Measurements from ENCODE around the gene ARHGAP12.

The ARHGAP12 gene

GRCh38 chr10:31853629-31854028, 75.0 kb downstream of the ARHGAP12 start:
- H3K18ac ChIP-seq (ENCODE audit: low read length), result no peak overlapping the region
- H3K9ac ChIP-seq (ENCODE audit: low read length), result no peak overlapping the region
- H3K27ac ChIP-seq (ENCODE audit: low read depth, low read length), result no peak overlapping the region
- no peak overlapping the region for H2AK5ac ChIP-seq (ENCODE audit: low read length)
- no peaks in the 10 kb centered on the region for H3K9me3 ChIP-seq (ENCODE audit: insufficient read depth, low read depth, low read length)
- no peak overlapping the region for H2BK12ac ChIP-seq (ENCODE audit: low read length)
- no peak overlapping the region for H4K12ac ChIP-seq (ENCODE audit: low read depth, low read length)
- H4K91ac ChIP-seq (ENCODE audit: low read depth, low read length), result no peak overlapping the region
- H3K79me2 ChIP-seq (ENCODE audit: control insufficient read depth, insufficient read depth, low read length, poor library complexity), result no peaks in the 10 kb centered on the region
- no peak overlapping the region for H3K4me3 ChIP-seq (ENCODE audit: low read depth, low read length)
- H2BK120ac ChIP-seq (ENCODE audit: insufficient read depth, low read length, poor library complexity), result no peak overlapping the region
- peaks cover 0 to 2% of the 10 kb centered on the region in 2 experiments for H3K36me3 ChIP-seq (ENCODE audit: control insufficient read depth in 1 of 2, insufficient read depth in 2 of 2, low read length in 2 of 2)
- WGBS (ENCODE audit: extremely low coverage, insufficient coverage, insufficient read length), result no CpG with 5 or more reads among the region's 2 CpGs
- H3K14ac ChIP-seq (ENCODE audit: low read length), result no peak overlapping the region
- no peaks in the 10 kb centered on the region for H3K4me1 ChIP-seq (ENCODE audit: control insufficient read depth in 1 of 2, insufficient read depth in 2 of 2, low read length in 2 of 2)
- no peak overlapping the region for H2AFZ ChIP-seq (ENCODE audit: insufficient read depth, low read length, poor library complexity)
- no peak overlapping the region for H4K8ac ChIP-seq (ENCODE audit: low read depth, low read length)
- H3K23ac ChIP-seq (ENCODE audit: low read length), result no peak overlapping the region
- no peaks in the 10 kb centered on the region for H3K79me1 ChIP-seq (ENCODE audit: low read length)
- H3K4me2 ChIP-seq (ENCODE audit: low read length), result no peak overlapping the region
- no peak overlapping the region for H2BK5ac ChIP-seq (ENCODE audit: low read depth, low read length, poor library complexity)
- H3K27me3 ChIP-seq (ENCODE audit: insufficient read depth, low read length), result no peaks in the 10 kb centered on the region
- no peak overlapping the region for H3K4ac ChIP-seq (ENCODE audit: low read depth, low read length)
- DNase-seq, result no peak

- Histone ChIP-seq H4K12ac (ENCODE audit: low read depth, low read length) (no peak overlapping the region), H3K27me3 (ENCODE audit: insufficient read depth, low read length) (no peaks in the 10 kb centered on the region), H3K36me3 (ENCODE audit: control insufficient read depth in 1 of 2, insufficient read depth in 2 of 2, low read length in 2 of 2) (peaks cover 0 to 2% of the 10 kb centered on the region in 2 experiments), H2BK12ac (ENCODE audit: low read length) (no peak overlapping the region), H4K91ac (ENCODE audit: low read depth, low read length) (no peak overlapping the region), H3K4me1 (ENCODE audit: control insufficient read depth in 1 of 2, insufficient read depth in 2 of 2, low read length in 2 of 2) (no peaks in the 10 kb centered on the region), H3K9ac (ENCODE audit: low read length) (no peak overlapping the region), H3K4ac (ENCODE audit: low read depth, low read length) (no peak overlapping the region), H3K9me3 (ENCODE audit: insufficient read depth, low read depth, low read length) (no peaks in the 10 kb centered on the region), H3K79me1 (ENCODE audit: low read length) (no peaks in the 10 kb centered on the region), H2AK5ac (ENCODE audit: low read length) (no peak overlapping the region), H3K27ac (ENCODE audit: low read depth, low read length) (no peak overlapping the region), H3K79me2 (ENCODE audit: control insufficient read depth, insufficient read depth, low read length, poor library complexity) (no peaks in the 10 kb centered on the region), H3K14ac (ENCODE audit: low read length) (no peak overlapping the region), H3K4me3 (ENCODE audit: low read depth, low read length) (no peak overlapping the region), H3K18ac (ENCODE audit: low read length) (no peak overlapping the region), H2BK5ac (ENCODE audit: low read depth, low read length, poor library complexity) (no peak overlapping the region), H3K23ac (ENCODE audit: low read length) (no peak overlapping the region), H4K8ac (ENCODE audit: low read depth, low read length) (no peak overlapping the region), H2BK120ac (ENCODE audit: insufficient read depth, low read length, poor library complexity) (no peak overlapping the region), H2AFZ (ENCODE audit: insufficient read depth, low read length, poor library complexity) (no peak overlapping the region), H3K4me2 (ENCODE audit: low read length) (no peak overlapping the region)
- no CpG with 5 or more reads among the region's 1 CpG for WGBS (ENCODE audit: extremely low coverage, insufficient coverage, insufficient read length)
- peak in 1 of 2 donors; percentile 69 for DNase-seq
These were observed 77.4 kb downstream of the ARHGAP12 start for GRCh38 chr10:31851216-31851615.

- no peak for DNase-seq
- no peak overlapping the region for H3K27ac ChIP-seq (ENCODE audit: low read depth, low read length)
- H4K8ac ChIP-seq (ENCODE audit: low read depth, low read length), result no peak overlapping the region
- H3K4me1 ChIP-seq (ENCODE audit: control insufficient read depth in 1 of 2, insufficient read depth in 2 of 2, low read length in 2 of 2), result no peaks in the 10 kb centered on the region
- no peaks in the 10 kb centered on the region for H3K27me3 ChIP-seq (ENCODE audit: insufficient read depth, low read length)
- no peaks in the 10 kb centered on the region for H3K79me1 ChIP-seq (ENCODE audit: low read length)
- no peak overlapping the region for H2BK12ac ChIP-seq (ENCODE audit: low read length)
- no peaks in the 10 kb centered on the region for H3K79me2 ChIP-seq (ENCODE audit: control insufficient read depth, insufficient read depth, low read length, poor library complexity)
- no peak overlapping the region for H3K4me2 ChIP-seq (ENCODE audit: low read length)
- no peak overlapping the region for H3K4me3 ChIP-seq (ENCODE audit: low read depth, low read length)
- H3K4ac ChIP-seq (ENCODE audit: low read depth, low read length), result no peak overlapping the region
- no peak overlapping the region for H2BK5ac ChIP-seq (ENCODE audit: low read depth, low read length, poor library complexity)
- no peak overlapping the region for H2AFZ ChIP-seq (ENCODE audit: insufficient read depth, low read length, poor library complexity)
- no peak overlapping the region for H3K14ac ChIP-seq (ENCODE audit: low read length)
- no peak overlapping the region for H4K12ac ChIP-seq (ENCODE audit: low read depth, low read length)
- H4K91ac ChIP-seq (ENCODE audit: low read depth, low read length), result no peak overlapping the region
- H3K9ac ChIP-seq (ENCODE audit: low read length), result no peak overlapping the region
- H3K36me3 ChIP-seq (ENCODE audit: control insufficient read depth in 1 of 2, insufficient read depth in 2 of 2, low read length in 2 of 2), result peaks cover 0 to 3% of the 10 kb centered on the region in 2 experiments
- no peak overlapping the region for H2AK5ac ChIP-seq (ENCODE audit: low read length)
- no peak overlapping the region for H3K18ac ChIP-seq (ENCODE audit: low read length)
- no peak overlapping the region for H2BK120ac ChIP-seq (ENCODE audit: insufficient read depth, low read length, poor library complexity)
- no peak overlapping the region for H3K23ac ChIP-seq (ENCODE audit: low read length)
- H3K9me3 ChIP-seq (ENCODE audit: insufficient read depth, low read depth, low read length), result no peaks in the 10 kb centered on the region
These were observed 81.1 kb downstream of the ARHGAP12 start for GRCh38 chr10:31847515-31847914.

GRCh38 chr10:31838709-31839108, 89.9 kb downstream of the ARHGAP12 start:
- Histone ChIP-seq H2BK12ac (ENCODE audit: low read length) (no peak overlapping the region), H3K23ac (ENCODE audit: low read length) (no peak overlapping the region), H4K8ac (ENCODE audit: low read depth, low read length) (no peak overlapping the region), H2AK5ac (ENCODE audit: low read length) (no peak overlapping the region), H3K4ac (ENCODE audit: low read depth, low read length) (no peak overlapping the region), H3K9me3 (ENCODE audit: insufficient read depth, low read depth, low read length) (no peaks in the 10 kb centered on the region), H3K79me2 (ENCODE audit: control insufficient read depth, insufficient read depth, low read length, poor library complexity) (no peaks in the 10 kb centered on the region), H3K9ac (ENCODE audit: low read length) (no peak overlapping the region), H3K18ac (ENCODE audit: low read length) (no peak overlapping the region), H2BK5ac (ENCODE audit: low read depth, low read length, poor library complexity) (no peak overlapping the region), H2AFZ (ENCODE audit: insufficient read depth, low read length, poor library complexity) (no peak overlapping the region), H4K12ac (ENCODE audit: low read depth, low read length) (no peak overlapping the region), H2BK120ac (ENCODE audit: insufficient read depth, low read length, poor library complexity) (no peak overlapping the region), H3K79me1 (ENCODE audit: low read length) (no peaks in the 10 kb centered on the region), H3K4me1 (ENCODE audit: control insufficient read depth in 1 of 2, insufficient read depth in 2 of 2, low read length in 2 of 2) (no peaks in the 10 kb centered on the region), H3K4me2 (ENCODE audit: low read length) (no peak overlapping the region), H3K36me3 (ENCODE audit: control insufficient read depth in 1 of 2, insufficient read depth in 2 of 2, low read length in 2 of 2) (no peaks in the 10 kb centered on the region), H3K4me3 (ENCODE audit: low read depth, low read length) (no peak overlapping the region), H3K27ac (ENCODE audit: low read depth, low read length) (no peak overlapping the region), H3K27me3 (ENCODE audit: insufficient read depth, low read length) (no peaks in the 10 kb centered on the region), H3K14ac (ENCODE audit: low read length) (no peak overlapping the region), H4K91ac (ENCODE audit: low read depth, low read length) (no peak overlapping the region)
- no CpG with 5 or more reads among the region's 7 CpGs for WGBS (ENCODE audit: extremely low coverage, insufficient coverage, insufficient read length)
- no peak for DNase-seq
